ENCODE data around the gene RAPGEF4. TPM values are rescaled to one million over a fixed set of nuclear protein-coding genes. Genes with fewer than 3 reads are reported as not detected.

Gene RAPGEF4
- polyA plus RNA-seq = 9.4 TPM
- long read RNA-seq, donor 1 = 0 reads
- long read RNA-seq, donor 2 = 0 reads
- long read RNA-seq, donor 3 = 0 reads
- long read RNA-seq, donor 4 = 0 reads
- long read RNA-seq, donor 5 = 0 reads
- long read RNA-seq, donor 6 = 0 reads
- long read RNA-seq, donor 7 = 0 reads
- long read RNA-seq, donor 8 = 0 reads
- long read RNA-seq, donor 9 = 0 reads
- long read RNA-seq, donor 10 = 0 reads
- long read RNA-seq, donor 11 = 0 reads

- WGBS (ENCODE audit: insufficient coverage, low lambda C conversion rate) = 0% methylated on average over 2 of the region's 95 CpGs
- H3K9me3 ChIP-seq (ENCODE audit: control insufficient read depth, low read depth, low read length) = no peaks in the 10 kb centered on the region
- peak within 1 kb of the TSS; percentile 75 for H3K4me3 ChIP-seq (ENCODE audit: low read length)
- no peaks in the 10 kb centered on the region for H3K4me1 ChIP-seq (ENCODE audit: control insufficient read depth, insufficient read depth, low read length)
- peaks cover 14% of the 10 kb centered on the region for H3K27me3 ChIP-seq (ENCODE audit: control insufficient read depth, insufficient read depth, low read length)
- DNase-seq = peak in 1 of 2 donors; percentile 51
- H3K36me3 ChIP-seq (ENCODE audit: control insufficient read depth, insufficient read depth, low read length) = no peaks in the 10 kb centered on the region
- no peak within 1 kb of the TSS for H3K27ac ChIP-seq (ENCODE audit: low read length)
These were observed at the start of gene RAPGEF4 for GRCh38 chr2:172735582-172736423. TSS of gene RAPGEF4 (plus strand) at chr2:172735845. CDS start at chr2:172735984, 139 bp downstream.

DNA sequence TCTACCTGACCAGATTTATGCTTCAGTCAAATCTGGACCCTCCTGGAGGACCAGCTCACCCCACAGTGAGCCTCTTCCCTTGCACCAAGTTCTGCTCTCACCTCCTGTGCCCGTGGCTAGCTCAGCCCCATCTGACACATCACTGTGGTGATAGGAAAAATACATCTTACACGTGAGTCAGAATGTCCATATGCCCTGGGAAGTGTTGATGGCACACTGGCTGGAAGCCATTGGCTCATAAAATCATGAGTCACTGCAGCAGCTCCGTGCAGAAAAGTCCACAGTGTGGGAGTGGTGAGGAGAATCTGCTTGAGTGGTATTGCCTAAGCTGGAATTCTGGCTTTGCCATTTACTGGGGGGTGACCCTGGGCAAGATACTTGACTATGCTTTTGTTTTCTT, 42.6 kb upstream of the RAPGEF4 start:
- peak; percentile 80 to 89 for DNase-seq
- H3K4me1 ChIP-seq (ENCODE audit: control insufficient read depth, insufficient read depth, low read length) = no peaks in the 10 kb centered on the region
- H3K4me3 ChIP-seq (ENCODE audit: low read length) = no peak overlapping the region
- peaks cover 3% of the 10 kb centered on the region for H3K9me3 ChIP-seq (ENCODE audit: control insufficient read depth, low read depth, low read length)
- no peak overlapping the region for H3K27ac ChIP-seq (ENCODE audit: low read length)
- no peaks in the 10 kb centered on the region for H3K27me3 ChIP-seq (ENCODE audit: control insufficient read depth, insufficient read depth, low read length)
- H3K36me3 ChIP-seq (ENCODE audit: control insufficient read depth, insufficient read depth, low read length) = no peaks in the 10 kb centered on the region
- WGBS (ENCODE audit: insufficient coverage, low lambda C conversion rate) = no CpG with 5 or more reads among the region's 3 CpGs

- no peak overlapping the region for H3K27ac ChIP-seq (ENCODE audit: low read length)
- H3K4me1 ChIP-seq (ENCODE audit: control insufficient read depth, insufficient read depth, low read length) = no peaks in the 10 kb centered on the region
- H3K36me3 ChIP-seq (ENCODE audit: control insufficient read depth, insufficient read depth, low read length) = no peaks in the 10 kb centered on the region
- H3K4me3 ChIP-seq (ENCODE audit: low read length) = no peak overlapping the region
- no peak for DNase-seq
- H3K27me3 ChIP-seq (ENCODE audit: control insufficient read depth, insufficient read depth, low read length) = no peaks in the 10 kb centered on the region
- 100% methylated on average over 1 of the region's 8 CpGs for WGBS (ENCODE audit: insufficient coverage, low lambda C conversion rate)
- peaks cover 3% of the 10 kb centered on the region for H3K9me3 ChIP-seq (ENCODE audit: control insufficient read depth, low read depth, low read length)
These were observed 41.9 kb upstream of the RAPGEF4 start for GRCh38 chr2:172693529-172694455.

DNA sequence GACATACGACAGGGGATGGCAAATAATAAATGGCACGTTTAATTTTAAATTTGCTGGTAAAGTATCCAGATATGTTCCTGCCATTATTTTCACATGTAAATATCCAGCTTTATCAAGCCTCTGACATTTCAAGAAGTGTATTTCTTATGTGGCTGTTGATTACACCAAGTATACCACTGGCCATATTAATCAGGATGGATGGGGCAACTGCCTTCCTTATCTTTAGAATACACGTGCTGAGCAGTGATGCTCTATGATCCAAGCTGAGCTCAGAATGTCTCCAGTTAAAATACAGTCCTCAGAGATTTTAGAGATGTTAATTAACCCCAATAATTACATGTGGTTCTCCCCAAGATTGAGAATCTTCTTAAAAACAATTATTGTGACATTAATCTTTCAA, 38.3 kb upstream of the RAPGEF4 start:
- H3K4me1 ChIP-seq (ENCODE audit: control insufficient read depth, insufficient read depth, low read length) = no peaks in the 10 kb centered on the region
- H3K36me3 ChIP-seq (ENCODE audit: control insufficient read depth, insufficient read depth, low read length) = no peaks in the 10 kb centered on the region
- no CpG with 5 or more reads among the region's 3 CpGs for WGBS (ENCODE audit: insufficient coverage, low lambda C conversion rate)
- H3K4me3 ChIP-seq (ENCODE audit: low read length) = no peak overlapping the region
- no peak for DNase-seq
- peaks cover 13% of the 10 kb centered on the region for H3K9me3 ChIP-seq (ENCODE audit: control insufficient read depth, low read depth, low read length)
- H3K27me3 ChIP-seq (ENCODE audit: control insufficient read depth, insufficient read depth, low read length) = no peaks in the 10 kb centered on the region
- no peak overlapping the region for H3K27ac ChIP-seq (ENCODE audit: low read length)

DNA sequence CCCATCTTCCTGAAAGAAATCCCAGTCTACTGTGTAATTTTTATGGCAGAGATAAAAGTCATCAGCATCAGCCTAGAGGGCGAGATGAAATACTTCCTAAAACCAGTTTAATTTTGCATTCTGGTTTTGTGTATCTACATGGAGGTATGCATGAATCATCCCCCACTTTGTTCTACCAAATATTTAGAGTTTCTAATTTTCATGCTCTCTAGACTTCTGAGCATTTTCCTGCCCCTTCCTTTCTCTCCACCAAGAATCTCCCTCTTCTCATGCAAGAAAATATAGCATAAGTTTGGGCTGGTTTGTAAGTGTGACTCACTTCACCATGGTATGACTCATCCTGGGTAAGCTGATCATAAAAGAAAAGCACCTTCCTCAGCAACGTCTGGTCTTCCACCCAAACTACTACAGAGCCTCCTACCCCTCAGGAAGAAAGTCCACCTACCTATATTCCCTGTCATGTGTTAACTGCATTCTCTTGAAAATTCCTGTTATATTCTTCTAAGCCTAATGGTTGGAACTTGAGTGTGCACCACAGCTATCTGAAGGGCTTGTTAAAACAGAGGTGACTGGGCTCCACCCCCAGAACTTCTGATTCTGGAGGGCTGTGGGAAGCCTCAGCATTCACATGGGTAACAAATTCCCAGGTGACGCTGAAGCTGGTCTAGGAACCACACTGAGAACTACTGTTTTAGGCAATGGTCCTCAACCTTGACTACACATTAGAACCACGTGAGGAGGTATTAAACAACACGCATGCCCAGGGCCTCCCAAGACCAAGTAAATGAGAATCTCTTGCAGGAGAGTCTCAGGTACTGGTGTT, 37.4 kb upstream of the RAPGEF4 start:
- H3K36me3 ChIP-seq (ENCODE audit: control insufficient read depth, insufficient read depth, low read length) = no peaks in the 10 kb centered on the region
- peaks cover 13% of the 10 kb centered on the region for H3K9me3 ChIP-seq (ENCODE audit: control insufficient read depth, low read depth, low read length)
- no peak overlapping the region for H3K4me3 ChIP-seq (ENCODE audit: low read length)
- peak; percentile 22 to 50 for DNase-seq
- H3K4me1 ChIP-seq (ENCODE audit: control insufficient read depth, insufficient read depth, low read length) = no peaks in the 10 kb centered on the region
- no CpG with 5 or more reads among the region's 5 CpGs for WGBS (ENCODE audit: insufficient coverage, low lambda C conversion rate)
- H3K27me3 ChIP-seq (ENCODE audit: control insufficient read depth, insufficient read depth, low read length) = no peaks in the 10 kb centered on the region
- H3K27ac ChIP-seq (ENCODE audit: low read length) = no peak overlapping the region

DNA sequence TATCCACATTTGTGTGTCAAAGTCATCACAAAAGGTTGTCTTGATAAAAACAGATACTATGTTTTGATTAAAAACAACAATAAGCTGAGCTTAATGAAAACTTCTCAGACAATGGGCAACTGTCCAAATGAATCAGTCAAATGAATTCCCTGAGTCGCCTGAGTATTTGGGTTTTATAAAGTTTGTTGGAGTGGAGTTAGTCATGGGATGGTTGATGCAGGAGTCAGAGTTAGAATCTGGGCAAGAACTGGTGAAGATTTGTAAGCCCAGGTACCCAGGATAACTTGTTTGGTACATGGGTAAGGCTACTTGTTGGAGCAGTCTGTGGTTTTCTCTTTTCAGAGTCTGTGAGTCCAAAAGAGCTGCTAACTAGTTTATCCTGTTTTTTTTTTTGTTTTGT, 34.4 kb upstream of the RAPGEF4 start:
- H3K4me3 ChIP-seq (ENCODE audit: low read length) = no peak overlapping the region
- no peaks in the 10 kb centered on the region for H3K4me1 ChIP-seq (ENCODE audit: control insufficient read depth, insufficient read depth, low read length)
- H3K27ac ChIP-seq (ENCODE audit: low read length) = no peak overlapping the region
- no peak for DNase-seq
- H3K9me3 ChIP-seq (ENCODE audit: control insufficient read depth, low read depth, low read length) = peaks cover 10% of the 10 kb centered on the region
- no peaks in the 10 kb centered on the region for H3K36me3 ChIP-seq (ENCODE audit: control insufficient read depth, insufficient read depth, low read length)
- no peaks in the 10 kb centered on the region for H3K27me3 ChIP-seq (ENCODE audit: control insufficient read depth, insufficient read depth, low read length)
- no CpG with 5 or more reads among the region's 1 CpG for WGBS (ENCODE audit: insufficient coverage, low lambda C conversion rate)

GRCh38 chr2:172702451-172702850, 33.2 kb upstream of the RAPGEF4 start:
- WGBS (ENCODE audit: insufficient coverage, low lambda C conversion rate) = no CpG with 5 or more reads among the region's 1 CpG

DNA sequence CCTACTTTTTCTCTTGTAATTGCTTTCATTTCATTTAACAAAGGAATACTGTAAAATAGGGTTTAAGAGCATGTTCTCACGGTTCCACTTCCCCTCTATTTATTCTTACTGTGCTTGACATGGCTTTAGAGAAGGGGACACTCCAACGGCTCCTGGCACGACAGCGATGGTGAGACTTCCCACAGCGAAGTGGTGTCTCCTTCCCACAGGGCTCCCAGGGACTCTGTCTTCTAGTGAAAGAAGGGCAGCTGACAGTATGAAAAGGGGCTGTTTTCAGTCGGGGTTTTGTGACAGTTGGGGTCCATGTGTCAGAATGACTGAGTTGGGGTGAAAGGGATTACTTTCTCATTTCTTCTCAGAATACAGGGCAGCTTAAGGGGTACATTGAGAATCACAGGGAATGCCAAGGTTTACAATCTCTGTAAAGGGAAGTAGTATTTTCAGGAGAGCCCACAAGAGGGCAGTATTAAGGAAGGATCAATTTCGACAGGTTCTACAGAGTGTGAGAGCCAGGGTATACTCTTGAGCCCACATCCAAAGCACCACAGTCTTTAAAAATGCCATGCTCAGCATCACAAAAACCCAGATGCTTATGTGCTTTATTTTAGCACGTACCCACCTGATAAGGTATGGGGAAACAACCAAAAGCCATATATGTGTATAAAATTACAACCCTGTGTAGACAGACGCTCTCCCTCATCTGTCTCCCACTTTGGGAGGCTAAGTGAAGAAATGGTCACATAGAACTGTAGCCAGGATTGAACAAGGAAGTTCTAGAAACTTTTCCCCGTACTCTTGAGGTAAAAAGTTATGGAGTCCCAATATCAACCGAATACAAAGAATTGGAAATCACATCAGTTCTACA, 31.3 kb upstream of the RAPGEF4 start:
- DNase-seq = peak in 1 of 2 donors; percentile 13
- no peaks in the 10 kb centered on the region for H3K4me1 ChIP-seq (ENCODE audit: control insufficient read depth, insufficient read depth, low read length)
- H3K4me3 ChIP-seq (ENCODE audit: low read length) = no peak overlapping the region
- 100% methylated on average over 1 of the region's 11 CpGs for WGBS (ENCODE audit: insufficient coverage, low lambda C conversion rate)
- no peak overlapping the region for H3K27ac ChIP-seq (ENCODE audit: low read length)
- H3K36me3 ChIP-seq (ENCODE audit: control insufficient read depth, insufficient read depth, low read length) = no peaks in the 10 kb centered on the region
- peaks cover 10% of the 10 kb centered on the region for H3K9me3 ChIP-seq (ENCODE audit: control insufficient read depth, low read depth, low read length)
- H3K27me3 ChIP-seq (ENCODE audit: control insufficient read depth, insufficient read depth, low read length) = no peaks in the 10 kb centered on the region

More at GRCh38 chr2:172702451-172702850, 33.2 kb upstream of the RAPGEF4 start:
- no peak overlapping the region for H3K4me3 ChIP-seq (ENCODE audit: low read length)
- DNase-seq = no peak
- peaks cover 10% of the 10 kb centered on the region for H3K9me3 ChIP-seq (ENCODE audit: control insufficient read depth, low read depth, low read length)
- H3K27me3 ChIP-seq (ENCODE audit: control insufficient read depth, insufficient read depth, low read length) = no peaks in the 10 kb centered on the region
- H3K4me1 ChIP-seq (ENCODE audit: control insufficient read depth, insufficient read depth, low read length) = no peaks in the 10 kb centered on the region
- H3K36me3 ChIP-seq (ENCODE audit: control insufficient read depth, insufficient read depth, low read length) = no peaks in the 10 kb centered on the region
- no peak overlapping the region for H3K27ac ChIP-seq (ENCODE audit: low read length)

DNA sequence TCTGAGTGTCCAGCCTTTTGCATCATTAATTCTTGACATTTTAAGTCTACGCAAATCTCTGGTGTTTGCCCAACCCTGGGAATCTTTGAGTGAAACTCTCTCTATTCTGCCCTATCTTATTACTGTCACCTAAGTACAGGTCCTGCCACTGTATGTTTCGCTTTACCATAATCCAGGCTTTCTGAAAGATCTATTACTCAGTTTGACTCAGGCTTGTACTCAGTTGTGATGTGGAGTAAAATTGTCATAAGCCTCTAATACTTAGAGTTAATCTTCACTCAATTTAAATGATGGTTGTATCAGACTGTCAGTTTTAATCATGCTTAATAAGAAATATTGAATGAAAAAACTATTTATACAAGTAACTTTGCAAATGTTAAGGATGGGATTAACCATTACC, 30.3 kb upstream of the RAPGEF4 start:
- no peaks in the 10 kb centered on the region for H3K4me1 ChIP-seq (ENCODE audit: control insufficient read depth, insufficient read depth, low read length)
- no peak for DNase-seq
- WGBS (ENCODE audit: insufficient coverage, low lambda C conversion rate) = 0% methylated on average over 1 of the region's 2 CpGs
- no peaks in the 10 kb centered on the region for H3K27me3 ChIP-seq (ENCODE audit: control insufficient read depth, insufficient read depth, low read length)
- no peaks in the 10 kb centered on the region for H3K36me3 ChIP-seq (ENCODE audit: control insufficient read depth, insufficient read depth, low read length)
- peaks cover 7% of the 10 kb centered on the region for H3K9me3 ChIP-seq (ENCODE audit: control insufficient read depth, low read depth, low read length)
- no peak overlapping the region for H3K4me3 ChIP-seq (ENCODE audit: low read length)
- no peak overlapping the region for H3K27ac ChIP-seq (ENCODE audit: low read length)
